ENCODE data around the gene BMI1. TPM values are rescaled to one million over a fixed set of nuclear protein-coding genes. Genes with fewer than 3 reads are reported as not detected.
A peak's percentile ranks its signal among the peaks of the same experiment; 100 is the strongest.

BMI1 gene
- 33.3 TPM for total RNA-seq
- long read RNA-seq, transcript BMI1-201 (10 exons, 3,428 nt), result major isoform, 52 of 71 reads
- long read RNA-seq, partial matches to known transcripts, result 2 of 71 reads
- long read RNA-seq, other reads (novel, unspliced or antisense), result 17 of 71 reads

- DNase-seq, result peak; percentile 81
- intact Hi-C loops (cut with micrococcal nuclease), result no loop called here
- Histone ChIP-seq H3K27ac (replicated peaks) (peak within 1 kb of the TSS; percentile 95), H3K36me3 (no peaks in the 10 kb centered on the region), H3K4me1 (peaks cover 79% of the 10 kb centered on the region), H3K4me3 (peak within 1 kb of the TSS; percentile 87), H3K9me3 (replicated peaks) (no peaks in the 10 kb centered on the region), H3K27me3 (ENCODE audit: low read depth) (peaks cover 26% of the 10 kb centered on the region)
- TF ChIP-seq, protein P1, sequence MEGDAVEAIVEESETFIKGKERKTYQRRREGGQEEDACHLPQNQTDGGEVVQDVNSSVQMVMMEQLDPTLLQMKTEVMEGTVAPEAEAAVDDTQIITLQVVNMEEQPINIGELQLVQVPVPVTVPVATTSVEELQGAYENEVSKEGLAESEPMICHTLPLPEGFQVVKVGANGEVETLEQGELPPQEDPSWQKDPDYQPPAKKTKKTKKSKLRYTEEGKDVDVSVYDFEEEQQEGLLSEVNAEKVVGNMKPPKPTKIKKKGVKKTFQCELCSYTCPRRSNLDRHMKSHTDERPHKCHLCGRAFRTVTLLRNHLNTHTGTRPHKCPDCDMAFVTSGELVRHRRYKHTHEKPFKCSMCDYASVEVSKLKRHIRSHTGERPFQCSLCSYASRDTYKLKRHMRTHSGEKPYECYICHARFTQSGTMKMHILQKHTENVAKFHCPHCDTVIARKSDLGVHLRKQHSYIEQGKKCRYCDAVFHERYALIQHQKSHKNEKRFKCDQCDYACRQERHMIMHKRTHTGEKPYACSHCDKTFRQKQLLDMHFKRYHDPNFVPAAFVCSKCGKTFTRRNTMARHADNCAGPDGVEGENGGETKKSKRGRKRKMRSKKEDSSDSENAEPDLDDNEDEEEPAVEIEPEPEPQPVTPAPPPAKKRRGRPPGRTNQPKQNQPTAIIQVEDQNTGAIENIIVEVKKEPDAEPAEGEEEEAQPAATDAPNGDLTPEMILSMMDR (IDR thresholded peaks at IDR 0.05; ENCODE audit: borderline replicate concordance), result no peak
Observed at GRCh38 chr10:22320591-22321155, at the start of gene BMI1. TSS of gene BMI1 (plus strand) at chr10:22321099. CDS start at chr10:22326450, 5,351 bp downstream.

- intact Hi-C loops (cut with micrococcal nuclease), result no loop called here
- Histone ChIP-seq H3K36me3 (no peaks in the 10 kb centered on the region), H3K4me3 (no peak overlapping the region), H3K27ac (replicated peaks) (no peak overlapping the region), H3K27me3 (ENCODE audit: low read depth) (peaks cover 15% of the 10 kb centered on the region), H3K9me3 (replicated peaks) (no peaks in the 10 kb centered on the region), H3K4me1 (no peaks in the 10 kb centered on the region)
- TF ChIP-seq, protein P1 (IDR thresholded peaks at IDR 0.05; ENCODE audit: borderline replicate concordance), result no peak
- DNase-seq, result no peak
Observed at GRCh38 chr10:22271786-22272185, 49.1 kb upstream of the BMI1 start.

DNA sequence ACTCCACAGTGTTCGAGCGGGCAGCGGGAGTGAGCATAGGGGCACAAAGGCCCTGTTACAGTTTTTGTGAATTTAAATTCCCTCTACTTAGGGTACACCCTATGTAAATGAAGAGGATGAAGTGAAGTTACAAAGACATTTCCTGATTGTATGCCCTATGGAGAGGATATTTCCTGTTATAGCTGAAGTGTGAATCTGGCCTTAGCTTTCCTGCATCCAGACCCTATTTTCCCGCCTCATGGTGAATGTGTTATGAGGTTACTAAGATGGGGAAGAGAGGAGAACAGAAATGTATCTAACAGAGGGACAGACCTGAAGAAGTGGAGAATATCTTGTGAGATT is 42.5 kb upstream of the BMI1 start:
- DNase-seq, result no peak
- Histone ChIP-seq H3K4me3 (no peak overlapping the region), H3K27me3 (ENCODE audit: low read depth) (peaks cover 21% of the 10 kb centered on the region), H3K9me3 (replicated peaks) (no peaks in the 10 kb centered on the region), H3K36me3 (no peaks in the 10 kb centered on the region), H3K27ac (replicated peaks) (no peak overlapping the region), H3K4me1 (no peaks in the 10 kb centered on the region)
- TF ChIP-seq, protein P1 (IDR thresholded peaks at IDR 0.05; ENCODE audit: borderline replicate concordance), result no peak
- intact Hi-C loops (cut with micrococcal nuclease), result no loop called here

DNA sequence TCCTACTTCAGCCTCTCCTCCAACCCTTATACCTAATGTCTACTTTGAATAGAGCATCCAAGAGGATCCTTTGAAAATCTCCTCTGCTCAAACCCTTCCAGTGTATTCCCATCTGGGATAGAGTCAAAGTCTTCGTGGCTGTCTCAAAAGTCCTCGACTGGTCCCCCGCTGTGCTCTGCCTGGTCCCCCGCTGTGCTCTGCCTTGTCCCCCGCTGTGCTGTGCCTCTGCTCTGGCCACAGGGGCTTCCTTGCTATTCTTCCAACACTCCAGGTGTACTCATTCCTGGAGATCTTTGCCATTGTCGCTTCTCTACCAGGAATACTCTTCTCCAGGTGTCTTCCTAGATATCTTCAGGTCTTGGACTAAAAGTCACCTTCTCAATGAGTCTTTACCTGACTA is 40.8 kb upstream of the BMI1 start:
- DNase-seq, result no peak
- H3K36me3 ChIP-seq, result no peaks in the 10 kb centered on the region
- H3K4me1 ChIP-seq, result no peaks in the 10 kb centered on the region
- H3K27ac ChIP-seq (replicated peaks), result no peak overlapping the region
- no peak overlapping the region for H3K4me3 ChIP-seq
- H3K9me3 ChIP-seq (replicated peaks), result no peaks in the 10 kb centered on the region
- TF ChIP-seq, protein P1 (IDR thresholded peaks at IDR 0.05; ENCODE audit: borderline replicate concordance), result no peak
- intact Hi-C loops (cut with micrococcal nuclease), result no loop called here
- peaks cover 27% of the 10 kb centered on the region for H3K27me3 ChIP-seq (ENCODE audit: low read depth)

DNA sequence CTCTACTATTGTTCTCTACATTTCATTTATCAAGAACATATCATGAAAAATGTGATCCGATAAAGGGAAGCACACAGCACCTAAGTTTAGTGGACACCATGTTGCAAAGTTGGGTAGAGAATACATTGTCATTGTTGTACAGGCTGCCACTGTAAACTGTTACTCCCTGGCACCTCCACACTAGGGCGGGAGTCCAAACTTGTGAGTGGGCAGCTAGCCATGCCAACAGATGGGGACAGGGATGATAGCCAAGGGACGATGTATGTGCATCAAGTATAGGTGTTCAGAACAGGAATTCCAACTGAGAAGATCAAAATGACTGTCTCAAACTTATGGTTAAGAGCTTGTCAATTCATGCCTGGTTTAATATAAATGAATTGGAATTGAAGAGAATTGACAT is 35.8 kb upstream of the BMI1 start:
- H3K9me3 ChIP-seq (replicated peaks), result peaks cover 2% of the 10 kb centered on the region
- peaks cover 15% of the 10 kb centered on the region for H3K27me3 ChIP-seq (ENCODE audit: low read depth)
- TF ChIP-seq, protein P1 (IDR thresholded peaks at IDR 0.05; ENCODE audit: borderline replicate concordance), result no peak
- no peaks in the 10 kb centered on the region for H3K4me1 ChIP-seq
- H3K36me3 ChIP-seq, result no peaks in the 10 kb centered on the region
- no peak overlapping the region for H3K27ac ChIP-seq (replicated peaks)
- intact Hi-C loops (cut with micrococcal nuclease), result no loop called here
- peak; percentile 26 for DNase-seq
- H3K4me3 ChIP-seq, result no peak overlapping the region

All from left ventricle myocardium inferior (tissue), 1 donor.